SK-N-SH treated with all-trans-retinoic acid at 6 μM for 48 hours (cell line): ENCODE measurements around the gene URAD.

Experiments
- ATAC-seq: fragments of 200-7000 bp; cut with Tn5 transposase; 3 replicates; pipeline ENCODE4 v1.9.1; 2020; ENCODE audit warnings: mild to moderate bottlenecking, moderate library complexity
- ARNTL ChIP-seq: fragments of 450-650 bp; formaldehyde crosslinking; IDR thresholded peaks from 2 replicates; pipeline ENCODE4 v1.5.0; 2020; ENCODE audit warnings: low read depth, mild to moderate bottlenecking, moderate library complexity, borderline replicate concordance
- BACH2 ChIP-seq: fragments of 250-450 bp; sonication (Bioruptor Pico); IDR thresholded peaks from 2 replicates; pipeline ENCODE4 v1.9.0; 2021; ENCODE audit warnings: mild to moderate bottlenecking, borderline replicate concordance
- CSDC2 ChIP-seq: fragments of 250-450 bp; sonication (Bioruptor Pico); IDR thresholded peaks from 2 replicates; pipeline ENCODE4 v1.5.0; 2020; ENCODE audit warnings: mild to moderate bottlenecking, moderate library complexity
- GLIS3 ChIP-seq: fragments of 250-450 bp; sonication (Bioruptor Pico); IDR thresholded peaks from 2 replicates; pipeline ENCODE4 v1.5.0; 2020; ENCODE audit warnings: mild to moderate bottlenecking, moderate library complexity
- ISL1 ChIP-seq: fragments of 250-450 bp; sonication (Bioruptor Pico); IDR thresholded peaks from 2 replicates; pipeline ENCODE4 v2.1.2; 2022; ENCODE audit warnings: mild to moderate bottlenecking, moderate library complexity
- OSR1 ChIP-seq: fragments of 250-450 bp; sonication (Bioruptor Pico); IDR thresholded peaks from 2 replicates; pipeline ENCODE4 v1.8.0; 2022; ENCODE audit warnings: moderate library complexity, mild to moderate bottlenecking, inconsistent platforms
- PPARA ChIP-seq: fragments of 250-450 bp; sonication (Bioruptor Pico); IDR thresholded peaks from 2 replicates; pipeline ENCODE4 v1.5.0; 2020; ENCODE audit warnings: mild to moderate bottlenecking, borderline replicate concordance
- RARB ChIP-seq: fragments of 250-450 bp; sonication (Bioruptor Pico); IDR thresholded peaks from 2 replicates; pipeline ENCODE4 v1.8.0; 2021; ENCODE audit warnings: mild to moderate bottlenecking, moderate library complexity
- SNAI2 ChIP-seq: fragments of 250-450 bp; sonication (Bioruptor Pico); IDR thresholded peaks from 2 replicates; pipeline ENCODE4 v1.5.0; 2020; ENCODE audit warnings: mild to moderate bottlenecking, moderate library complexity
- TCF4 ChIP-seq: fragments of 250-450 bp; sonication (Bioruptor Pico); IDR thresholded peaks from 2 replicates; pipeline ENCODE4 v1.8.0; 2021; ENCODE audit warnings: mild to moderate bottlenecking, moderate library complexity, borderline replicate concordance
- TOX ChIP-seq: fragments of 250-450 bp; sonication (Bioruptor Pico); IDR thresholded peaks from 2 replicates; pipeline ENCODE4 v1.8.0; 2021; ENCODE audit warnings: mild to moderate bottlenecking, moderate library complexity, borderline replicate concordance
- ZNF565 ChIP-seq: fragments of 450-650 bp; formaldehyde crosslinking; conservative IDR thresholded peaks from 2 replicates; pipeline ENCODE4 v1.5.0; 2020; ENCODE audit warnings: low read depth, mild to moderate bottlenecking, moderate library complexity
- ZNF70 ChIP-seq: fragments of 450-650 bp; formaldehyde crosslinking; IDR thresholded peaks from 2 replicates; pipeline ENCODE4 v1.5.0; 2020; ENCODE audit warnings: mild to moderate bottlenecking, moderate library complexity
- ZNF8 ChIP-seq: fragments of 450-650 bp; formaldehyde crosslinking; IDR thresholded peaks from 2 replicates; pipeline ENCODE4 v1.5.0; 2020; ENCODE audit warnings: mild to moderate bottlenecking, moderate library complexity
- TF ChIP-seq, protein P1 (sequence below): fragments of 250-450 bp; sonication (Bioruptor Pico); IDR thresholded peaks from 2 replicates; pipeline ENCODE4 v1.5.1; 2020; ENCODE audit warnings: low read depth, mild to moderate bottlenecking, moderate library complexity
- TF ChIP-seq, protein P2 (sequence below): fragments of 250-450 bp; sonication (Bioruptor Pico); IDR thresholded peaks from 2 replicates; pipeline ENCODE4 v1.8.0; 2021; ENCODE audit warnings: low read depth, mild to moderate bottlenecking, moderate library complexity, borderline replicate concordance
- TF ChIP-seq, protein P3 (sequence below): fragments of 250-450 bp; sonication (Bioruptor Pico); IDR thresholded peaks from 2 replicates; pipeline ENCODE4 v1.5.0; 2020; ENCODE audit warnings: mild to moderate bottlenecking, moderate library complexity

URAD gene

DNA sequence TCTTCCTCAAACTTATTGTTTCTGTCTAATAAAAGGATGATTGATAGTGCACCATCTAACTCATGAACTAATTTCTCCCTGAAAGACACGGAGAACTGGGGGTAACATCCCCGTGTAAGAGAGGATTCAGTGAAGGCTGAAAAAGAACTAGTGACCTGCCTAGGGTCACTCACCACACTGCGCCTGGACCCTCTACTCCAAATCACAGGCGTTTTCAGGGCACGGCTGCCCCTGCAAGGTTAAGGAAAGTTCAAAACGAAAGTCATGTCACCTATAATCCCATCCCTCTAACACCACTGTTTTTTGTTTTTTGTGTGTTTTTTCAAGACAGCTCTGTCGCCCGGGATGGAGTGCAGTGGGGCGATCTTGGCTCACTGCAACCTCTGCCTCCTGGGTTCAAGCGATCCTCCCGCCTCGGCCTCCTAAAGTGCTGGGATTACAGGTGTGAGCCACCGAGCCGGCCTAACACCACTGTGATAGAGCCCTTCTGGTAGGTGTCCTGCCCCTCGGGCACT is 8.7 kb downstream of the URAD start:
- TF ChIP-seq, protein P1, sequence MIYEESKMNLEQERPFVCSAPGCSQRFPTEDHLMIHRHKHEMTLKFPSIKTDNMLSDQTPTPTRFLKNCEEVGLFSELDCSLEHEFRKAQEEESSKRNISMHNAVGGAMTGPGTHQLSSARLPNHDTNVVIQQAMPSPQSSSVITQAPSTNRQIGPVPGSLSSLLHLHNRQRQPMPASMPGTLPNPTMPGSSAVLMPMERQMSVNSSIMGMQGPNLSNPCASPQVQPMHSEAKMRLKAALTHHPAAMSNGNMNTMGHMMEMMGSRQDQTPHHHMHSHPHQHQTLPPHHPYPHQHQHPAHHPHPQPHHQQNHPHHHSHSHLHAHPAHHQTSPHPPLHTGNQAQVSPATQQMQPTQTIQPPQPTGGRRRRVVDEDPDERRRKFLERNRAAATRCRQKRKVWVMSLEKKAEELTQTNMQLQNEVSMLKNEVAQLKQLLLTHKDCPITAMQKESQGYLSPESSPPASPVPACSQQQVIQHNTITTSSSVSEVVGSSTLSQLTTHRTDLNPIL (CRISPR knock-in tag), result no peak
- TF ChIP-seq RARB (CRISPR knock-in tag) (no peak), OSR1 (CRISPR knock-in tag) (no peak), ZNF70 (no peak), SNAI2 (CRISPR knock-in tag) (no peak)
- TF ChIP-seq, all 23 proteins: peak for 0
- ATAC-seq, result no peak

DNA sequence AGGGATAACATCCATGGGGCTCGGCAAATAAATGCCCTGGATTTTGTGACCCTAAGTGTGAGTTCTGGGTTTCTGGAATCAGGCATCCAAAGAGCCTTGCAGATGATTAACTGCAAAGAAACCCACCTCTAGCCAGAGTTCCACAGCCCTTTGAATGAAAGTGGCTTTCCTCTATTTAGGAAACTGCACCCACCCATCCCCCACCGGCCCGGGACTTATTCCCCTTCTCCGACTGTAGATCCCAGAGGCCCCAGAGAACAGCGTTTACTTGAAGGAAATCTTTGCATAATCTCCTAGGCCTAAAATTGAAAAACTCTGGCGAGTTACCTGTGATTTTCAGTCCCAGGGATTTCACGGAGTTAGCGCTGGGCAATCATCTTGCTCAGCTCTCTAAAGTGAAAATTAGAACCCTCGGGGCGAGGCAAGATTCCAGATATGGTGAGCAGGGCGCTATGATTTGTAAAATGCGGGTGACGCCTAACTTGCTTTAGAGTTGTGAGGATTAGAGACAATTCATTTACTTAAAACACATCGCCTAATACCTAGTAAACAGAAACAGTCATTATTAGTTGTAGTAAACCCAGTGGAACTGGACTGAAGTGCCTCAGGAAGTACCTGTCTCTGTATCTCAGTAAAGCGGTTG is 9.4 kb downstream of the URAD start:
- no peak for ATAC-seq
- no peak for TF ChIP-seq PPARA (CRISPR knock-in tag)
- TF ChIP-seq ZNF8 (CRISPR knock-in tag), result no peak
- no peak for TF ChIP-seq ZNF565 (CRISPR knock-in tag)
- no peak for TF ChIP-seq ZNF70
- TF ChIP-seq, protein P2, sequence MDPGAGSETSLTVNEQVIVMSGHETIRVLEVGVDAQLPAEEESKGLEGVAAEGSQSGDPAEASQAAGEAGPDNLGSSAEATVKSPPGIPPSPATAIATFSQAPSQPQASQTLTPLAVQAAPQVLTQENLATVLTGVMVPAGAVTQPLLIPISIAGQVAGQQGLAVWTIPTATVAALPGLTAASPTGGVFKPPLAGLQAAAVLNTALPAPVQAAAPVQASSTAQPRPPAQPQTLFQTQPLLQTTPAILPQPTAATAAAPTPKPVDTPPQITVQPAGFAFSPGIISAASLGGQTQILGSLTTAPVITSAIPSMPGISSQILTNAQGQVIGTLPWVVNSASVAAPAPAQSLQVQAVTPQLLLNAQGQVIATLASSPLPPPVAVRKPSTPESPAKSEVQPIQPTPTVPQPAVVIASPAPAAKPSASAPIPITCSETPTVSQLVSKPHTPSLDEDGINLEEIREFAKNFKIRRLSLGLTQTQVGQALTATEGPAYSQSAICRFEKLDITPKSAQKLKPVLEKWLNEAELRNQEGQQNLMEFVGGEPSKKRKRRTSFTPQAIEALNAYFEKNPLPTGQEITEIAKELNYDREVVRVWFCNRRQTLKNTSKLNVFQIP (CRISPR knock-in tag), result no peak
- no peak for TF ChIP-seq GLIS3 (CRISPR knock-in tag)
- TF ChIP-seq, protein P3, sequence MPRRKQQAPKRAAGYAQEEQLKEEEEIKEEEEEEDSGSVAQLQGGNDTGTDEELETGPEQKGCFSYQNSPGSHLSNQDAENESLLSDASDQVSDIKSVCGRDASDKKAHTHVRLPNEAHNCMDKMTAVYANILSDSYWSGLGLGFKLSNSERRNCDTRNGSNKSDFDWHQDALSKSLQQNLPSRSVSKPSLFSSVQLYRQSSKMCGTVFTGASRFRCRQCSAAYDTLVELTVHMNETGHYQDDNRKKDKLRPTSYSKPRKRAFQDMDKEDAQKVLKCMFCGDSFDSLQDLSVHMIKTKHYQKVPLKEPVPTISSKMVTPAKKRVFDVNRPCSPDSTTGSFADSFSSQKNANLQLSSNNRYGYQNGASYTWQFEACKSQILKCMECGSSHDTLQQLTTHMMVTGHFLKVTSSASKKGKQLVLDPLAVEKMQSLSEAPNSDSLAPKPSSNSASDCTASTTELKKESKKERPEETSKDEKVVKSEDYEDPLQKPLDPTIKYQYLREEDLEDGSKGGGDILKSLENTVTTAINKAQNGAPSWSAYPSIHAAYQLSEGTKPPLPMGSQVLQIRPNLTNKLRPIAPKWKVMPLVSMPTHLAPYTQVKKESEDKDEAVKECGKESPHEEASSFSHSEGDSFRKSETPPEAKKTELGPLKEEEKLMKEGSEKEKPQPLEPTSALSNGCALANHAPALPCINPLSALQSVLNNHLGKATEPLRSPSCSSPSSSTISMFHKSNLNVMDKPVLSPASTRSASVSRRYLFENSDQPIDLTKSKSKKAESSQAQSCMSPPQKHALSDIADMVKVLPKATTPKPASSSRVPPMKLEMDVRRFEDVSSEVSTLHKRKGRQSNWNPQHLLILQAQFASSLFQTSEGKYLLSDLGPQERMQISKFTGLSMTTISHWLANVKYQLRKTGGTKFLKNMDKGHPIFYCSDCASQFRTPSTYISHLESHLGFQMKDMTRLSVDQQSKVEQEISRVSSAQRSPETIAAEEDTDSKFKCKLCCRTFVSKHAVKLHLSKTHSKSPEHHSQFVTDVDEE (CRISPR knock-in tag), result no peak
- TF ChIP-seq, protein P1 (CRISPR knock-in tag), result no peak
- no peak for TF ChIP-seq CSDC2 (CRISPR knock-in tag)

DNA sequence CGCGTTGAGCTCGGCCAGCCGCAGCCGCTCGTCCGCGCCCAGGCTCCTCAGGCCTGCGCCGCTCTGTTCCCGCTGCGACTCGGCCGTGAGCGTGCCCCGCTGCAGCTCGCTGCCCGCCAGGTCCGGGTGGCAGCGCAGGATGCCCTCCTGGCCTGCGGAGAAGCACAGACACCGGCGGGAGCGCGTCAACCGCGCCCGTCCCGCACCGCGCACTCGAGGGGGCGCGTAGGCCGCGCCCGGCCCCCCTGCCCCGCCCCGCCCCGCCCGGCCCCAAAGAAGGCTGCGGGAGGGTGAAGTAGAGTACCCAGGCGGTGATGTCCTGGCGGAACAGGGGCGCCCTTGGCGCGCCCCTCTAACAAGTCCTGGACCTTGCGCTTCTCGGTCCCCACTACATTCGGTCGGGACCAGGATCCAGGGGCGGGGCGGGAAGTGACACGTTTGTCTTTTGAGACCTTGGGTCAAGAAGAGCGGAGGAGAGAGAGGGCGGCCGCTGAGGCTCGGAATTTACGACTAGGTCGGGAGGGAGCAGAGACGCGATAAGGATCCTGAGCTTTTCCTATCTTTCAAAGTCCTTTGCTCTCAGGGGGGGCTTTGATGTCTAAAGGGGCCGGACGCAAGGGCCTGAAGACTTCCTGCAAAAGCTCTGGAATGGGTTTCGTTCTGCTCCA is 10.1 kb downstream of the URAD start:
- no peak for ATAC-seq
- no peak for TF ChIP-seq ISL1 (CRISPR knock-in tag)
- no peak for TF ChIP-seq SNAI2 (CRISPR knock-in tag)
- TF ChIP-seq TOX (CRISPR knock-in tag), result no peak
- TF ChIP-seq, protein P2 (CRISPR knock-in tag), result no peak
- no peak for TF ChIP-seq GLIS3 (CRISPR knock-in tag)
- no peak for TF ChIP-seq RARB (CRISPR knock-in tag)
- no peak for TF ChIP-seq ZNF70
- no peak for TF ChIP-seq TCF4 (CRISPR knock-in tag)
- TF ChIP-seq BACH2 (CRISPR knock-in tag), result no peak
- TF ChIP-seq ARNTL (CRISPR knock-in tag), result no peak
- TF ChIP-seq, all 23 proteins: peak for 0
